H9 (cell line): ENCODE results near the gene LEPROT. TPM values are rescaled to one million over a fixed set of nuclear protein-coding genes. Genes with fewer than 3 reads are reported as not detected.

Source experiments
- DNase-seq: peaks from one replicate; pipeline ENCODE4 v3.0.0-alpha.2; 2017
- H2AFZ ChIP-seq: one replicate; pipeline ENCODE4 v1.6.1; 2013; ENCODE audit warnings: mild to moderate bottlenecking, low read length, control low read depth, moderate library complexity
- H2AK5ac ChIP-seq: 2 replicates; pipeline ENCODE4 v1.6.1; 2013; ENCODE audit warnings: low read length, control low read depth, mixed read lengths; ENCODE audit not compliant: insufficient read length
- H2BK120ac ChIP-seq: one replicate; pipeline ENCODE4 v1.6.1; 2013; ENCODE audit warnings: low read depth, mild to moderate bottlenecking, low read length, control low read depth, inconsistent platforms; ENCODE audit not compliant: poor library complexity, severe bottlenecking
- H2BK12ac ChIP-seq: 2 replicates; pipeline ENCODE4 v1.6.1; 2013; ENCODE audit warnings: low read length, control low read depth, mixed read lengths, low read depth; ENCODE audit not compliant: insufficient read length
- H2BK15ac ChIP-seq: 2 replicates; pipeline ENCODE4 v1.6.1; 2013; ENCODE audit warnings: low read depth, low read length, control low read depth
- H2BK20ac ChIP-seq: one replicate; pipeline ENCODE4 v1.6.1; 2013; ENCODE audit warnings: low read depth, mild to moderate bottlenecking, low read length, control low read depth, inconsistent platforms; ENCODE audit not compliant: poor library complexity, severe bottlenecking
- H2BK5ac ChIP-seq: 2 replicates; pipeline ENCODE4 v1.6.1; 2013; ENCODE audit warnings: low read length, control low read depth, mixed read lengths; ENCODE audit not compliant: insufficient read length
- H3K14ac ChIP-seq: 2 replicates; pipeline ENCODE4 v1.6.1; 2013; ENCODE audit warnings: low read length, control low read depth; ENCODE audit not compliant: insufficient read depth
- H3K18ac ChIP-seq: 2 replicates; pipeline ENCODE4 v1.6.1; 2013; ENCODE audit warnings: low read depth, mild to moderate bottlenecking, mixed read lengths, low read length, control low read depth; ENCODE audit not compliant: insufficient read length
- H3K23ac ChIP-seq: 2 replicates; pipeline ENCODE4 v1.6.1; 2013; ENCODE audit warnings: low read length, control low read depth, mixed read lengths, low read depth; ENCODE audit not compliant: insufficient read length
- H3K23me2 ChIP-seq: 2 replicates; pipeline ENCODE4 v1.6.1; 2013; ENCODE audit warnings: low read depth, mild to moderate bottlenecking, mixed read lengths, low read length, control low read depth; ENCODE audit not compliant: insufficient read length, poor library complexity, severe bottlenecking
- H3K27ac ChIP-seq: 2 replicates; pipeline ENCODE4 v1.5.1; 2013; ENCODE audit warnings: low read length, control low read depth, mixed read lengths, low read depth; ENCODE audit not compliant: insufficient read length
- H3K27me3 ChIP-seq: 2 replicates; pipeline ENCODE4 v1.6.1; 2013; ENCODE audit warnings: low read length, control low read depth, inconsistent platforms; ENCODE audit not compliant: insufficient read depth
- H3K4ac ChIP-seq: 2 replicates; pipeline ENCODE4 v1.6.1; 2013; ENCODE audit warnings: low read depth, mild to moderate bottlenecking, control low read depth, inconsistent platforms, low read length, moderate library complexity
- H3K4me1 ChIP-seq: 2 replicates; pipeline ENCODE4 v1.6.1; 2013; ENCODE audit warnings: low read length, control low read depth, inconsistent platforms; ENCODE audit not compliant: insufficient read depth
- H3K4me2 ChIP-seq: 2 replicates; pipeline ENCODE4 v1.6.1; 2013; ENCODE audit warnings: low read length, control low read depth, mixed read lengths; ENCODE audit not compliant: insufficient read length, insufficient read depth
- H3K56ac ChIP-seq: 2 replicates; pipeline ENCODE4 v1.6.1; 2013; ENCODE audit warnings: low read depth, mild to moderate bottlenecking, mixed read lengths, low read length, control low read depth; ENCODE audit not compliant: insufficient read length
- H3K79me1 ChIP-seq: 2 replicates; pipeline ENCODE4 v1.6.1; 2013; ENCODE audit warnings: low read depth, mild to moderate bottlenecking, moderate library complexity, low read length, control low read depth, inconsistent platforms; ENCODE audit not compliant: insufficient read depth, poor library complexity, severe bottlenecking
- H3K79me2 ChIP-seq: 2 replicates; pipeline ENCODE4 v1.6.1; 2013; ENCODE audit warnings: low read length, control low read depth, inconsistent platforms; ENCODE audit not compliant: insufficient read depth
- H3K9ac ChIP-seq: 2 replicates; pipeline ENCODE4 v1.6.1; 2013; ENCODE audit warnings: low read length, control low read depth, mixed read lengths; ENCODE audit not compliant: insufficient read length; ENCODE audit errors: extremely low read depth
- H3K9me3 ChIP-seq: one replicate; pipeline ENCODE4 v1.6.1; 2013; ENCODE audit warnings: low read depth, low read length, inconsistent platforms; ENCODE audit not compliant: control insufficient read depth
- H3T11ph ChIP-seq: one replicate; pipeline ENCODE4 v1.6.1; 2013; ENCODE audit warnings: mild to moderate bottlenecking, low read length, control low read depth, inconsistent platforms
- H4K20me1 ChIP-seq: one replicate; pipeline ENCODE4 v1.6.1; 2013; ENCODE audit not compliant: control insufficient read depth, insufficient read length, insufficient read depth
- H4K5ac ChIP-seq: 2 replicates; pipeline ENCODE4 v1.6.1; 2013; ENCODE audit warnings: low read depth, mild to moderate bottlenecking, mixed read lengths, low read length, control low read depth; ENCODE audit not compliant: insufficient read length
- H4K8ac ChIP-seq: replicated peaks from 2 replicates; pipeline ENCODE4 v1.6.1; 2013; ENCODE audit warnings: low read length, control low read depth, mixed read lengths, low read depth; ENCODE audit not compliant: insufficient read length
- H4K91ac ChIP-seq: 2 replicates; pipeline ENCODE4 v1.6.1; 2013; ENCODE audit warnings: low read depth, mild to moderate bottlenecking, moderate library complexity, mixed read lengths, low read length, control low read depth; ENCODE audit not compliant: insufficient read length
- H3K27ac Mint-ChIP-seq, 3 experiments: 2 replicates in 2 of 3; 3 replicates in 1 of 3; pipeline ENCODE4 v1.8.0; 2020 to 2021; ENCODE audit warnings: mixed read lengths in 3 of 3, mild to moderate bottlenecking in 1 of 3, moderate library complexity in 1 of 3
- H3K27me3 Mint-ChIP-seq: 2 replicates; pipeline ENCODE4 v1.8.0; 2021; ENCODE audit warnings: low read depth, mild to moderate bottlenecking, moderate library complexity, mixed read lengths
- H3K36me3 Mint-ChIP-seq, 3 experiments: 2 replicates in 2 of 3; 3 replicates in 1 of 3; pipeline ENCODE4 v1.8.0; 2020 to 2021; ENCODE audit warnings: low read depth in 3 of 3, mixed read lengths in 3 of 3; ENCODE audit not compliant: insufficient read depth in 1 of 3
- H3K4me1 Mint-ChIP-seq, 2 experiments: 2 replicates each; pipeline ENCODE4 v1.8.0; 2020; ENCODE audit warnings: mixed read lengths in 2 of 2
- H3K4me3 Mint-ChIP-seq, 2 experiments: 2 replicates in 1 of 2; 3 replicates in 1 of 2; pipeline ENCODE4 v1.8.0; 2020 to 2021; ENCODE audit warnings: mild to moderate bottlenecking in 2 of 2, mixed read lengths in 2 of 2, moderate library complexity in 1 of 2
- H3K9me3 Mint-ChIP-seq, 2 experiments: 2 replicates in 1 of 2; 3 replicates in 1 of 2; pipeline ENCODE4 v1.8.0; 2020; ENCODE audit warnings: mild to moderate bottlenecking in 2 of 2, mixed read lengths in 2 of 2, moderate library complexity in 1 of 2
- CTCF ChIP-seq: fragments of 200-600 bp; sonication (generic); conservative IDR thresholded peaks from 3 replicates; pipeline ENCODE4 v1.8.0; 2021; ENCODE audit warnings: antibody characterized with exemption, mild to moderate bottlenecking
- WGBS: extraction: QIAGEN DNeasy Blood & Tissue Kit; methylation state at CpG from one replicate; pipeline ENCODE4 v1.1.7; 2013; ENCODE audit warnings: missing lambda C conversion rate, low lambda C conversion rate, mixed read lengths; ENCODE audit not compliant: insufficient read length; ENCODE audit errors: extremely low coverage; 5-methylcytosine and 5-hydroxymethylcytosine counted together
- total RNA-seq: library from RNA; stranded (reverse); gene quantifications from 2 replicates; pipeline ENCODE4 v1.2.1, GENCODE V29; 2021

The LEPROT gene
- total RNA-seq, 1 experiment from 2014 or later = 32.6 TPM

- no peak for DNase-seq
- Histone ChIP-seq H2BK5ac (no peak overlapping the region), H2AK5ac (no peak overlapping the region), H3K4ac (no peak overlapping the region), H3K4me1 (no peaks in the 10 kb centered on the region; the same call in 1 of the 2 replicates), H2BK120ac (no peak overlapping the region), H4K91ac (no peak overlapping the region), H3K56ac (no peak overlapping the region), H3K18ac (no peak overlapping the region), H4K8ac (no peak overlapping the region), H3K79me2 (no peaks in the 10 kb centered on the region), H3T11ph (no peak overlapping the region), H3K27ac (no peak overlapping the region), H2BK12ac (no peak overlapping the region), H3K23me2 (peaks cover under 1% of the 10 kb centered on the region), H2BK20ac (no peak overlapping the region), H2BK15ac (no peak overlapping the region), H4K5ac (no peak overlapping the region), H2AFZ (no peak overlapping the region), H4K20me1 (no peaks in the 10 kb centered on the region), H3K9ac (no peak overlapping the region), H3K4me2 (no peak overlapping the region), H3K23ac (no peak overlapping the region), H3K9me3 (no peaks in the 10 kb centered on the region), H3K14ac (no peak overlapping the region), H3K27me3 (no peaks in the 10 kb centered on the region), H3K79me1 (no peaks in the 10 kb centered on the region)
- Mint-ChIP-seq H3K4me1 (peaks cover 29 to 32% of the 10 kb centered on the region in 2 experiments), H3K4me3 (no peak overlapping the region), H3K27ac (no peak overlapping the region), H3K9me3 (no peaks in the 10 kb centered on the region; a peak in 1 of 5 replicates), H3K36me3 (peaks cover 0 to 6% (median 0%) of the 10 kb centered on the region in 3 experiments; a peak in 2 of 7 replicates), H3K27me3 (no peaks in the 10 kb centered on the region)
- no CpG with 5 or more reads among the region's 4 CpGs for WGBS
- no peak for TF ChIP-seq CTCF
These were observed 5.9 kb upstream of the LEPROT start for GRCh38 chr1:65414538-65414937.
